Lower lobe of right lung (tissue), 2 donors: Measurements from ENCODE around the gene BTNL2. TPM values are rescaled to one million over a fixed set of nuclear protein-coding genes. Genes with fewer than 3 reads are reported as not detected.

Source experiments
- ATAC-seq, 2 donors: fragments of 200-7000 bp; cut with Tn5 transposase; one replicate each; pipeline ENCODE4 v1.9.1; 2020 to 2022; ENCODE audit warnings: mild to moderate bottlenecking in 2 of 2, moderate library complexity in 2 of 2
- DNase-seq: peaks from one replicate; pipeline ENCODE4 v3.0.0-alpha.2; 2020
- H3K27ac ChIP-seq: fragments of 200-600 bp; one replicate; pipeline ENCODE4 v1.8.0; 2022
- H3K27me3 ChIP-seq: fragments of 200-600 bp; one replicate; pipeline ENCODE4 v1.8.0; 2022; ENCODE audit warnings: low read depth
- H3K36me3 ChIP-seq: fragments of 200-600 bp; one replicate; pipeline ENCODE4 v1.8.0; 2022; ENCODE audit warnings: mild to moderate bottlenecking
- H3K4me1 ChIP-seq: fragments of 200-600 bp; one replicate; pipeline ENCODE4 v1.8.0; 2022
- H3K4me3 ChIP-seq: fragments of 200-600 bp; one replicate; pipeline ENCODE4 v1.8.0; 2022; ENCODE audit warnings: mild to moderate bottlenecking
- H3K9me3 ChIP-seq: fragments of 200-600 bp; one replicate; pipeline ENCODE4 v1.8.0; 2022
- CTCF ChIP-seq: fragments of 200-600 bp; IDR thresholded peaks from one replicate; pipeline ENCODE4 v1.8.0; 2022; ENCODE audit warnings: antibody characterized with exemption, mild to moderate bottlenecking
- intact Hi-C: fragments of 100-400 bp; cut with DNase I; formaldehyde crosslinking; loops from one replicate; pipeline ENCODE4 v1.11.0; 2022
- long read RNA-seq: library from polyadenylated mRNA; unstranded; transcript quantifications from one replicate; pipeline ENCODE4 v2.0.0, GENCODE V29; 2021
- total RNA-seq: library from RNA; stranded (reverse); fragmentation: NEBNext Ultra II Directional; extraction: Animal tissue kit (Norgen Biotek cat#: 25700); gene quantifications from one replicate; pipeline ENCODE4 v1.2.1, GENCODE V29; 2021
- donor health status: DM: no; HTN: yes; CAD: no; lungs with severe emphysema.

The BTNL2 gene
- total RNA-seq: not detected
- long read RNA-seq: 0 reads

- ATAC-seq (no peak), DNase-seq (no peak)
- no peak for TF ChIP-seq CTCF
- intact Hi-C loops: no loop called here
- Histone ChIP-seq H3K4me3 (no peak within 1 kb of the TSS), H3K36me3 (no peaks in the 10 kb centered on the region), H3K27ac (no peak within 1 kb of the TSS), H3K4me1 (no peaks in the 10 kb centered on the region), H3K9me3 (no peaks in the 10 kb centered on the region), H3K27me3 (peaks cover 35% of the 10 kb centered on the region)
Measured at GRCh38 chr6:32406857-32407256, at the start of gene BTNL2. TSS of gene BTNL2 (minus strand) at chr6:32407181. CDS start at chr6:32407123, 58 bp downstream.

- no peak for TF ChIP-seq CTCF
- ATAC-seq: no peak
- Histone ChIP-seq H3K9me3 (no peaks in the 10 kb centered on the region), H3K36me3 (peaks cover 7% of the 10 kb centered on the region), H3K27me3 (no peaks in the 10 kb centered on the region), H3K4me1 (no peaks in the 10 kb centered on the region), H3K4me3 (no peak overlapping the region), H3K27ac (no peak overlapping the region)
- intact Hi-C loops: no loop called here
- DNase-seq: no peak
Measured at GRCh38 chr6:32449088-32449736, 42.2 kb upstream of the BTNL2 start.

GRCh38 chr6:32447932-32448331 lies 41.0 kb upstream of the BTNL2 start:
- intact Hi-C loops: no loop called here
- peaks cover 20% of the 10 kb centered on the region for H3K36me3 ChIP-seq
- no peaks in the 10 kb centered on the region for H3K4me1 ChIP-seq
- no peak for TF ChIP-seq CTCF
- H3K27ac ChIP-seq: no peak overlapping the region
- H3K27me3 ChIP-seq: no peaks in the 10 kb centered on the region
- ATAC-seq (no peak), DNase-seq (no peak)
- H3K9me3 ChIP-seq: no peaks in the 10 kb centered on the region
- H3K4me3 ChIP-seq: no peak overlapping the region

- no peak for TF ChIP-seq CTCF
- Histone ChIP-seq H3K9me3 (no peaks in the 10 kb centered on the region), H3K27me3 (no peaks in the 10 kb centered on the region), H3K36me3 (peaks cover 25% of the 10 kb centered on the region), H3K4me3 (no peak overlapping the region), H3K27ac (no peak overlapping the region), H3K4me1 (peaks cover 11% of the 10 kb centered on the region)
- ATAC-seq (no peak), DNase-seq (no peak)
- intact Hi-C loops: no loop called here
Measured at GRCh38 chr6:32445321-32445854, 38.4 kb upstream of the BTNL2 start.

- ATAC-seq (no peak), DNase-seq (no peak)
- H3K4me3 ChIP-seq: no peak overlapping the region
- no peak overlapping the region for H3K27ac ChIP-seq
- peaks cover 25% of the 10 kb centered on the region for H3K36me3 ChIP-seq
- intact Hi-C loops: no loop called here
- H3K9me3 ChIP-seq: no peaks in the 10 kb centered on the region
- H3K4me1 ChIP-seq: peaks cover 11% of the 10 kb centered on the region
- H3K27me3 ChIP-seq: no peaks in the 10 kb centered on the region
- no peak for TF ChIP-seq CTCF
Measured at GRCh38 chr6:32444433-32444832, 37.5 kb upstream of the BTNL2 start.
